HepG2 (cell line): ENCODE data around the gene RBM15B. TPM values are rescaled to one million over a fixed set of nuclear protein-coding genes. Genes with fewer than 3 reads are reported as not detected.

Experiments
- AKAP8 ChIP-seq: sonication (generic); formaldehyde crosslinking; IDR thresholded peaks from 2 replicates; pipeline ENCODE4 v1.5.1; 2020; ENCODE audit warnings: mild to moderate bottlenecking, missing genetic modification reagents
- CEBPZ ChIP-seq: IDR thresholded peaks from 2 replicates; pipeline ENCODE4 v1.6.1; 2012; ENCODE audit warnings: low read length, improper control_type of control experiment
- CSRNP2 ChIP-seq: sonication (generic); formaldehyde crosslinking; conservative IDR thresholded peaks from 2 replicates; pipeline ENCODE4 v1.8.0; 2022; ENCODE audit warnings: low read depth, missing genetic modification reagents
- HDAC6 ChIP-seq: fragments of 200-600 bp; sonication (generic); IDR thresholded peaks from 2 replicates; pipeline ENCODE4 v1.7.0; 2017; ENCODE audit warnings: mild to moderate bottlenecking, antibody characterized with exemption, low read length, low read depth
- HHEX ChIP-seq: IDR thresholded peaks from 2 replicates; pipeline ENCODE4 v1.6.1; 2016; ENCODE audit warnings: control low read depth
- IKZF4 ChIP-seq: sonication (generic); formaldehyde crosslinking; IDR thresholded peaks from 2 replicates; pipeline ENCODE4 v1.5.1; 2020; ENCODE audit warnings: borderline replicate concordance, mild to moderate bottlenecking, low read depth, missing genetic modification reagents; ENCODE audit errors: not compliant biosample characterization
- JUNB ChIP-seq: sonication (generic); formaldehyde crosslinking; IDR thresholded peaks from 2 replicates; pipeline ENCODE4 v1.8.0; 2022; ENCODE audit warnings: missing genetic modification reagents, mild to moderate bottlenecking, borderline replicate concordance
- REL ChIP-seq: sonication (generic); formaldehyde crosslinking; conservative IDR thresholded peaks from 2 replicates; pipeline ENCODE4 v1.8.0; 2022; ENCODE audit warnings: mild to moderate bottlenecking, missing genetic modification reagents, moderate library complexity
- SATB2 ChIP-seq: sonication (generic); formaldehyde crosslinking; IDR thresholded peaks from 2 replicates; pipeline ENCODE4 v1.5.0; 2020; ENCODE audit warnings: missing genetic modification reagents
- SKI ChIP-seq: fragments of 450-650 bp; IDR thresholded peaks from one replicate; pipeline ENCODE4 v1.6.1; 2018; ENCODE audit warnings: mild to moderate bottlenecking; ENCODE audit not compliant: partially characterized antibody
- ZNF30 ChIP-seq: sonication (generic); formaldehyde crosslinking; IDR thresholded peaks from 2 replicates; pipeline ENCODE4 v1.5.0; 2020; ENCODE audit warnings: mild to moderate bottlenecking, missing genetic modification reagents
- ZNF552 ChIP-seq: sonication (generic); formaldehyde crosslinking; IDR thresholded peaks from 2 replicates; pipeline ENCODE4 v1.9.0; 2022; ENCODE audit warnings: missing genetic modification reagents, mild to moderate bottlenecking, borderline replicate concordance
- ZNF674 ChIP-seq: sonication (generic); formaldehyde crosslinking; IDR thresholded peaks from 2 replicates; pipeline ENCODE4 v1.5.0; 2020; ENCODE audit warnings: low read depth, mild to moderate bottlenecking, missing genetic modification reagents
- ZNF737 ChIP-seq: sonication (generic); formaldehyde crosslinking; IDR thresholded peaks from 2 replicates; pipeline ENCODE4 v1.5.0; 2020; ENCODE audit warnings: missing genetic modification reagents, mild to moderate bottlenecking, borderline replicate concordance
- ZNF749 ChIP-seq: sonication (generic); formaldehyde crosslinking; IDR thresholded peaks from 2 replicates; pipeline ENCODE4 v1.8.0; 2022; ENCODE audit warnings: mild to moderate bottlenecking, missing genetic modification reagents, moderate library complexity, borderline replicate concordance
- polyA plus RNA-seq, 8 experiments: library from polyadenylated mRNA; depleted of rRNA in 3 of 8; stranded (reverse) in 7 of 8; unstranded in 1 of 8; fragments of >200 nt; fragmentation: Illumina TruSeq in 4 of 8; extraction: Trizol in 4 of 8; gene quantifications; 2 replicates each; pipeline versions ENCODE4 v1.2.1 to v1.2.3, GENCODE V29; 2011 to 2016; ENCODE audit warnings: low read depth in 4 of 8, missing spikeins in 1 of 8, mixed read lengths in 1 of 8; ENCODE audit not compliant: insufficient read depth in 1 of 8
- total RNA-seq, 5 experiments: library from RNA; depleted of rRNA; stranded (reverse); fragments of >200 nt; fragmentation: Illumina TruSeq; extraction: Trizol; gene quantifications; 2 replicates each; pipeline ENCODE4 v1.2.3, GENCODE V29; 2016; ENCODE audit warnings: low read depth in 1 of 5
- TF ChIP-seq, protein P1 (sequence below): sonication (generic); formaldehyde crosslinking; IDR thresholded peaks from 2 replicates; pipeline ENCODE4 v1.4.0; 2020; ENCODE audit warnings: missing genetic modification reagents
- TF ChIP-seq, protein P2 (sequence below): IDR thresholded peaks from 2 replicates; pipeline ENCODE4 v1.6.1; 2016
- TF ChIP-seq, protein P3 (sequence below): sonication (generic); formaldehyde crosslinking; IDR thresholded peaks from 2 replicates; pipeline ENCODE4 v1.4.0; 2020; ENCODE audit warnings: mild to moderate bottlenecking, missing genetic modification reagents, borderline replicate concordance

The RBM15B gene
- total and polyA plus RNA-seq, 2 of the 13 experiments (the other 11 are each of a cell fraction or from before 2014, with no cell fraction given) = 8.2 to 19.3 TPM

DNA sequence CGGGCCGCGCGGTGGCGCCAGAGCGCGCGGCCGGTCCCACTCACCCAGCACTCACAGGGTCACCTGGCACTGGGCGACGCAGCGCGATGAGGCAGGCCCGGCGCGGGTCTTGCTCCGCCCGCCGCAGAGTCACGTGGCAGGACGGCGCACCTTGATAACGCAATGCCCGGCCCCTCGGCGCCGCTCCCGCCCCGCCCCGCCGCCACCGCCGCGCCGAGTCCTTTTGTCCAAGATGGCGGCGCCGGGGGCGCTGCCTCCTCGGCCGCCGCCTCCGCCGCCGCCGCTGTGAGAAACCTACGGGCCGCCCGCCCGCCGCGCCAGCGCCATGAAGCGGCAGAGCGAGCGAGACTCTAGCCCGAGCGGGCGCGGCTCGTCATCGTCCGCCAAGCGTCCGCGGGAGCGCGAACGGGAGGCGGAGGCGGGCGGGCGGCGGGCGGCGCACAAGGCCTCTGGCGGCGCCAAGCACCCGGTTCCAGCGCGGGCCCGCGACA, at the start of gene RBM15B (continued):
- TF ChIP-seq ZNF749 (CRISPR knock-in tag) = 0 out of 2 replicates have a peak, but pooled peaks have one; percentile 56
- no peak for TF ChIP-seq CEBPZ
- no peak for TF ChIP-seq REL (CRISPR knock-in tag)
- TF ChIP-seq HHEX (CRISPR knock-in tag) = no peak
- peak; percentile 60 for TF ChIP-seq SKI
- no peak for TF ChIP-seq ZNF30 (CRISPR knock-in tag)
- peak; percentile 90; the same call in 1 of the 2 replicates for TF ChIP-seq ZNF674 (CRISPR knock-in tag)
- TF ChIP-seq, protein P1, sequence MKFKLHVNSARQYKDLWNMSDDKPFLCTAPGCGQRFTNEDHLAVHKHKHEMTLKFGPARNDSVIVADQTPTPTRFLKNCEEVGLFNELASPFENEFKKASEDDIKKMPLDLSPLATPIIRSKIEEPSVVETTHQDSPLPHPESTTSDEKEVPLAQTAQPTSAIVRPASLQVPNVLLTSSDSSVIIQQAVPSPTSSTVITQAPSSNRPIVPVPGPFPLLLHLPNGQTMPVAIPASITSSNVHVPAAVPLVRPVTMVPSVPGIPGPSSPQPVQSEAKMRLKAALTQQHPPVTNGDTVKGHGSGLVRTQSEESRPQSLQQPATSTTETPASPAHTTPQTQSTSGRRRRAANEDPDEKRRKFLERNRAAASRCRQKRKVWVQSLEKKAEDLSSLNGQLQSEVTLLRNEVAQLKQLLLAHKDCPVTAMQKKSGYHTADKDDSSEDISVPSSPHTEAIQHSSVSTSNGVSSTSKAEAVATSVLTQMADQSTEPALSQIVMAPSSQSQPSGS (CRISPR knock-in tag) = no peak
- no peak for TF ChIP-seq ZNF737 (CRISPR knock-in tag)
- TF ChIP-seq CSRNP2 (CRISPR knock-in tag) = no peak
- no peak for TF ChIP-seq JUNB
- TF ChIP-seq, protein P2, sequence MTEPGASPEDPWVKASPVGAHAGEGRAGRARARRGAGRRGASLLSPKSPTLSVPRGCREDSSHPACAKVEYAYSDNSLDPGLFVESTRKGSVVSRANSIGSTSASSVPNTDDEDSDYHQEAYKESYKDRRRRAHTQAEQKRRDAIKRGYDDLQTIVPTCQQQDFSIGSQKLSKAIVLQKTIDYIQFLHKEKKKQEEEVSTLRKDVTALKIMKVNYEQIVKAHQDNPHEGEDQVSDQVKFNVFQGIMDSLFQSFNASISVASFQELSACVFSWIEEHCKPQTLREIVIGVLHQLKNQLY (CRISPR knock-in tag) = no peak
- TF ChIP-seq HDAC6 = no peak
- no peak for TF ChIP-seq ZNF552
- TF ChIP-seq SATB2 (CRISPR knock-in tag) = no peak
- TF ChIP-seq IKZF4 = no peak
- TF ChIP-seq, protein P3, sequence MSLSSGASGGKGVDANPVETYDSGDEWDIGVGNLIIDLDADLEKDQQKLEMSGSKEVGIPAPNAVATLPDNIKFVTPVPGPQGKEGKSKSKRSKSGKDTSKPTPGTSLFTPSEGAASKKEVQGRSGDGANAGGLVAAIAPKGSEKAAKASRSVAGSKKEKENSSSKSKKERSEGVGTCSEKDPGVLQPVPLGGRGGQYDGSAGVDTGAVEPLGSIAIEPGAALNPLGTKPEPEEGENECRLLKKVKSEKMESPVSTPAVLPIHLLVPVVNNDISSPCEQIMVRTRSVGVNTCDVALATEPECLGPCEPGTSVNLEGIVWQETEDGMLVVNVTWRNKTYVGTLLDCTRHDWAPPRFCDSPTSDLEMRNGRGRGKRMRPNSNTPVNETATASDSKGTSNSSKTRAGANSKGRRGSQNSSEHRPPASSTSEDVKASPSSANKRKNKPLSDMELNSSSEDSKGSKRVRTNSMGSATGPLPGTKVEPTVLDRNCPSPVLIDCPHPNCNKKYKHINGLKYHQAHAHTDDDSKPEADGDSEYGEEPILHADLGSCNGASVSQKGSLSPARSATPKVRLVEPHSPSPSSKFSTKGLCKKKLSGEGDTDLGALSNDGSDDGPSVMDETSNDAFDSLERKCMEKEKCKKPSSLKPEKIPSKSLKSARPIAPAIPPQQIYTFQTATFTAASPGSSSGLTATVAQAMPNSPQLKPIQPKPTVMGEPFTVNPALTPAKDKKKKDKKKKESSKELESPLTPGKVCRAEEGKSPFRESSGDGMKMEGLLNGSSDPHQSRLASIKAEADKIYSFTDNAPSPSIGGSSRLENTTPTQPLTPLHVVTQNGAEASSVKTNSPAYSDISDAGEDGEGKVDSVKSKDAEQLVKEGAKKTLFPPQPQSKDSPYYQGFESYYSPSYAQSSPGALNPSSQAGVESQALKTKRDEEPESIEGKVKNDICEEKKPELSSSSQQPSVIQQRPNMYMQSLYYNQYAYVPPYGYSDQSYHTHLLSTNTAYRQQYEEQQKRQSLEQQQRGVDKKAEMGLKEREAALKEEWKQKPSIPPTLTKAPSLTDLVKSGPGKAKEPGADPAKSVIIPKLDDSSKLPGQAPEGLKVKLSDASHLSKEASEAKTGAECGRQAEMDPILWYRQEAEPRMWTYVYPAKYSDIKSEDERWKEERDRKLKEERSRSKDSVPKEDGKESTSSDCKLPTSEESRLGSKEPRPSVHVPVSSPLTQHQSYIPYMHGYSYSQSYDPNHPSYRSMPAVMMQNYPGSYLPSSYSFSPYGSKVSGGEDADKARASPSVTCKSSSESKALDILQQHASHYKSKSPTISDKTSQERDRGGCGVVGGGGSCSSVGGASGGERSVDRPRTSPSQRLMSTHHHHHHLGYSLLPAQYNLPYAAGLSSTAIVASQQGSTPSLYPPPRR (CRISPR knock-in tag) = peak; percentile 64; the same call in 1 of the 2 replicates
- TF ChIP-seq AKAP8 (CRISPR knock-in tag) = peak; percentile 74; the same call in 1 of the 2 replicates
